Gastrocnemius medialis (tissue), 4 donors: Measurements from ENCODE around the gene ANKRD24. TPM values are rescaled to one million over a fixed set of nuclear protein-coding genes. Genes with fewer than 3 reads are reported as not detected.
"Not testable (repeated sequence)": the region's sequence is repeated elsewhere in the genome, so short reads cannot be mapped to it uniquely, and the experiment has no call there.

Experiments used
- ATAC-seq, 2 donors: fragments of 150-250 bp; one replicate each; pipeline ENCODE4 v1.9.1; 2016
- DNase-seq, 2 donors: peaks; one replicate each; pipeline ENCODE4 v3.0.0-alpha.2; 2019
- H3K27ac ChIP-seq, 4 donors: fragments of 200-600 bp; sonication (generic); 1 replicate in 1 of 4; 2 replicates in 3 of 4; pipeline ENCODE4 v1.5.1; 2016 to 2018; ENCODE audit warnings: mild to moderate bottlenecking in 2 of 4, moderate library complexity in 1 of 4
- H3K27me3 ChIP-seq, 3 donors: fragments of 200-600 bp; sonication (generic) in 2 of 3; 1 replicate in 1 of 3; 2 replicates in 2 of 3; pipeline versions ENCODE4 v1.5.1 to v1.6.0; 2016 to 2019; ENCODE audit warnings: mild to moderate bottlenecking in 1 of 3, moderate library complexity in 1 of 3
- H3K36me3 ChIP-seq, 2 donors: fragments of 200-600 bp; sonication (generic) in 1 of 2; one replicate each; pipeline ENCODE4 v1.5.1; 2017 to 2018
- H3K4me1 ChIP-seq, 2 donors: fragments of 200-600 bp; sonication (generic) in 1 of 2; one replicate each; pipeline ENCODE4 v1.5.1; 2016 to 2017; ENCODE audit warnings: mild to moderate bottlenecking in 2 of 2
- H3K4me3 ChIP-seq, 4 donors: fragments of 200-600 bp; sonication (generic) in 3 of 4; 1 replicate in 1 of 4; 2 replicates in 3 of 4; pipeline ENCODE4 v1.5.1; 2016 to 2019; ENCODE audit warnings: mild to moderate bottlenecking in 2 of 4
- H3K9me3 ChIP-seq, 3 donors: fragments of 200-600 bp; sonication (generic) in 2 of 3; 1 replicate in 1 of 3; 2 replicates in 2 of 3; pipeline ENCODE4 v1.5.1; 2016 to 2019
- POLR2A ChIP-seq, 2 donors: fragments of 450-650 bp; IDR thresholded peaks; one replicate each; pipeline ENCODE4 v1.6.1; 2017; ENCODE audit warnings: antibody characterized with exemption in 2 of 2, mild to moderate bottlenecking in 2 of 2, moderate library complexity in 2 of 2
- in situ Hi-C, 4 donors: fragments of 200-750 bp; cut with MboI; loops; one replicate each; pipeline versions ENCODE4 v1.15.0 to v1.8.0; 2017; ENCODE audit warnings: low sequenced_read_pairs in 4 of 4
- intact Hi-C: fragments of 100-400 bp; cut with DNase I; formaldehyde crosslinking; loops from one replicate; pipeline ENCODE4 v1.15.1; 2023; ENCODE audit warnings: low total_unique reads
- total RNA-seq, 4 donors: library from RNA; depleted of rRNA; stranded (reverse); fragments of >200 nt; gene quantifications; one replicate each; pipeline versions ENCODE4 v1.1.0 to v1.2.3, GENCODE V29; 2016
- TF ChIP-seq, protein P1 (sequence below), 5 experiments: fragments of 450-650 bp in 3 of 5; fragments of 200-600 bp in 2 of 5; sonication (generic) in 2 of 5; IDR thresholded peaks in 4 of 5; conservative IDR thresholded peaks in 1 of 5; 1 replicate in 4 of 5; 2 replicates in 1 of 5; pipeline ENCODE4 v1.5.1; 2016 to 2019; ENCODE audit warnings: antibody characterized with exemption in 5 of 5, mild to moderate bottlenecking in 3 of 5, moderate library complexity in 3 of 5

ANKRD24 gene
- total RNA-seq, 4 donors from 2014 or later, result 0.13 to 3.0 (median 0.45) TPM

DNA sequence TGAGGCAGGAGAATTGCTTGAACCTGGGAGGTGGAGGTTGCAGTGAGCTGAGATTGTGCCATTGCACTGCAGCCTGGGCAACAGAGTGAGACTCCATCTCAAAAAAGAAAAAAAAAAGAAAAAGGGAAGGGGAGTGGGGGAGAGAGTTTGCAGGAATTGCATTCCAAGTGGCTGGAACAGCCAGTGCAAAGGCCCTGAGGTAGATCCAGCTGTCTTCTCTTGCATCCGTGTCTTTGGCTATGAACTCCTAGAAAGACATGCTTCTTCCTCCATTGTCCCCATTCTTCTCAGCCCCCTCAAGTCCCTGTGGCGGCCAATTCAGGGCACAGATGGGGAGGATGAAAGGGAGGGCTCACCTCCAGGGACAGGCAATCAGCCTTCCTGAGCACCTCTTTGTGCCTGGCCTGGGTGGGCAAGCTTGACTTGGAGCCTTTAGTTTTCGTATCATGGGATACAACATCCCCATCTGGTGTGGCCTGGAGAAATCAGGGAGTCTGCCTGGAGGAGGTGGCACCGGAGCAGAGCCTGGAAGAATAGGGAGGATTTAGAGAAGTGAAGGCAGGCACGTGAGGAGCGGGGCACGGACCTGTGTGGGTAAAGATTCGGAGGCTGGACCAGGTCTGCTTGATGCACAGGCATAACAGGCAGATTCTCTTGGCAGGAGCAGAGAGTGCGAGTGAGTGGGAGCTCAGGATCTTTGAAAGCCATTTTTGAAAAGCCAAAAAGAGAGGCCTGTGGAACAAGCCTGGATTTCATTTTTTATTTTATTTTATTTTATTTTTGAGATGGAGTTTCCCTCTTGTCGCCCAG, 5.0 kb downstream of the ANKRD24 start:
- H3K9me3 ChIP-seq, result no peaks in the 10 kb centered on the region
- in situ Hi-C loops (no loop called here), intact Hi-C loops (no loop called here)
- H3K27ac ChIP-seq, result no peak overlapping the region
- ATAC-seq (no peak), DNase-seq (no peak)
- peaks cover 16 to 20% of the 10 kb centered on the region in 2 donors for H3K4me1 ChIP-seq
- H3K36me3 ChIP-seq, result no peaks in the 10 kb centered on the region
- no peaks in the 10 kb centered on the region for H3K27me3 ChIP-seq
- H3K4me3 ChIP-seq, result no peak overlapping the region
- TF ChIP-seq, protein P1, sequence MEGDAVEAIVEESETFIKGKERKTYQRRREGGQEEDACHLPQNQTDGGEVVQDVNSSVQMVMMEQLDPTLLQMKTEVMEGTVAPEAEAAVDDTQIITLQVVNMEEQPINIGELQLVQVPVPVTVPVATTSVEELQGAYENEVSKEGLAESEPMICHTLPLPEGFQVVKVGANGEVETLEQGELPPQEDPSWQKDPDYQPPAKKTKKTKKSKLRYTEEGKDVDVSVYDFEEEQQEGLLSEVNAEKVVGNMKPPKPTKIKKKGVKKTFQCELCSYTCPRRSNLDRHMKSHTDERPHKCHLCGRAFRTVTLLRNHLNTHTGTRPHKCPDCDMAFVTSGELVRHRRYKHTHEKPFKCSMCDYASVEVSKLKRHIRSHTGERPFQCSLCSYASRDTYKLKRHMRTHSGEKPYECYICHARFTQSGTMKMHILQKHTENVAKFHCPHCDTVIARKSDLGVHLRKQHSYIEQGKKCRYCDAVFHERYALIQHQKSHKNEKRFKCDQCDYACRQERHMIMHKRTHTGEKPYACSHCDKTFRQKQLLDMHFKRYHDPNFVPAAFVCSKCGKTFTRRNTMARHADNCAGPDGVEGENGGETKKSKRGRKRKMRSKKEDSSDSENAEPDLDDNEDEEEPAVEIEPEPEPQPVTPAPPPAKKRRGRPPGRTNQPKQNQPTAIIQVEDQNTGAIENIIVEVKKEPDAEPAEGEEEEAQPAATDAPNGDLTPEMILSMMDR (IDR thresholded peaks at IDR 0.05 in 4 of 5, conservative IDR thresholded peaks at IDR 0.05 in 1 of 5), result no peak
- TF ChIP-seq POLR2A (IDR thresholded peaks at IDR 0.05), result no peak

DNA sequence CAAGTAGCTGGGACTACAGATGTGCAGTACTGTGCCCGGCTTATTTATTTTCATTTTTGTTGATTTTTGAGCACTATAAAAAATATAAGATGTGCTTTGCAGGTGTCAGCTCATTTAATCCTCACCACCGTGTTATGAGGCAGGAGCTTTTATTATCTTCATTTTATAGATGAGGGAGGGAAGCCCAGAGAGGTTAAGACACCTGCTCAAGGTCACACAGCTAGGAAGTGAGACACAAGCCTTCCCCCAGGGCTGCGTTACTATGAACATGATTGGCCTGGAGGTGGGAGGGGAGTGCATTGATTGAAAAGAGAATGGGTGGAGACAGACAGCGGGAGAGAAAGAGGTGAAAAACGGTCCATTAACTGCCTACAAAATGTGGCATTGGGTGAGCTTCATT, 7.2 kb downstream of the ANKRD24 start:
- Histone ChIP-seq H3K9me3 (no peaks in the 10 kb centered on the region), H3K4me1 (peaks cover 0 to 3% of the 10 kb centered on the region in 2 donors), H3K27ac (no peak overlapping the region), H3K4me3 (no peak overlapping the region), H3K27me3 (peaks cover 0 to 8% (median 7%) of the 10 kb centered on the region in 3 donors), H3K36me3 (no peaks in the 10 kb centered on the region)
- no peak for ATAC-seq
- no peak for DNase-seq
- in situ Hi-C loops (no loop called here), intact Hi-C loops (no loop called here)
- TF ChIP-seq POLR2A (IDR thresholded peaks at IDR 0.05), result no peak
- TF ChIP-seq, protein P1 (IDR thresholded peaks at IDR 0.05 in 4 of 5, conservative IDR thresholded peaks at IDR 0.05 in 1 of 5), result no peak

DNA sequence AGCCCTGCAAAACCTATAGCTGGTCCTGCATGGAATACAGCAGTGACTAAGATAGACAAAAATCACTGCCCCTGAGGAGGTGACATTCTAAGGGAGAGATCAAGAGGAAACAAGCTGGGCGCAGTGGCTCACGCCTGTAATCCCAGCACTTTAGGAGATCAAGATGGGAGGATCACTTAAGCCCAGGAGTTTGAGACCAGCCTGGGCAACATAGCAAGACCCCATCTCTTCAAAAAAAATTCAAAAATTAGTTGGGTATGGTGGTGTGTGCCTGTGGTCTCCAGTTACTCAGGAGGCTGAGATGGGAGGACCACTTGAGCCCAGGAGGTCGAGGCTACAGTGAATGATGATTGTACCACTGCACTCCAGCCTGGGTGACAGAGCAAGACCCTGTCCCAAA, 10.0 kb downstream of the ANKRD24 start:
- H3K4me1 ChIP-seq, H3K4me3 ChIP-seq, in situ Hi-C loops, H3K27ac ChIP-seq, H3K36me3 ChIP-seq, ATAC-seq, DNase-seq, H3K9me3 ChIP-seq, intact Hi-C loops: not testable (repeated sequence)
- peaks cover 25 to 36% (median 33%) of the 10 kb centered on the region in 3 donors for H3K27me3 ChIP-seq

DNA sequence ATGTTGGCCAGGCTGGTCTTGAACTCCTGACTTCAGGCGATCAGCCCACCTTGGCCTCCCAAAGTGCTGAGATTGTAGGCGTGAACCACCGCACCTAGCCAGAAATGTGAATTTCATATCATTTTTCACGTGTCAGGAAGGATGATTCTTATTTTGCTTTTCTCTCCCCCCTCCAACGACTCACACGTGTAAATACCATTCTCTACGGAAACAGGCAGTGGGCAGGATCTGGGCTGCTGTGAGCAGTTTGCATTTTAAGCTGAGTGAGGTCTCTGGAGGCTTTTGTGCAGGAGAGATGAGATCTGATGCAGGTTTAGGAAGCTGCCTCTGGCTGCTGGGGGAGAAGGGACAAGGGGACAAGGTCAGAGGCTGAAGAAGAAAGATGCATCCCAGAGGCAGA, 11.9 kb downstream of the ANKRD24 start:
- in situ Hi-C loops, result no loop called here
- intact Hi-C loops, result no loop called here
- ATAC-seq (no peak), DNase-seq (no peak)
- Histone ChIP-seq H3K9me3 (no peaks in the 10 kb centered on the region), H3K4me3 (no peak overlapping the region), H3K27ac (no peak overlapping the region), H3K4me1 (no peaks in the 10 kb centered on the region), H3K36me3 (no peaks in the 10 kb centered on the region), H3K27me3 (peaks cover 42 to 51% (median 51%) of the 10 kb centered on the region in 3 donors)
- TF ChIP-seq POLR2A (IDR thresholded peaks at IDR 0.05), result no peak
- TF ChIP-seq, protein P1 (IDR thresholded peaks at IDR 0.05 in 4 of 5, conservative IDR thresholded peaks at IDR 0.05 in 1 of 5), result no peak

DNA sequence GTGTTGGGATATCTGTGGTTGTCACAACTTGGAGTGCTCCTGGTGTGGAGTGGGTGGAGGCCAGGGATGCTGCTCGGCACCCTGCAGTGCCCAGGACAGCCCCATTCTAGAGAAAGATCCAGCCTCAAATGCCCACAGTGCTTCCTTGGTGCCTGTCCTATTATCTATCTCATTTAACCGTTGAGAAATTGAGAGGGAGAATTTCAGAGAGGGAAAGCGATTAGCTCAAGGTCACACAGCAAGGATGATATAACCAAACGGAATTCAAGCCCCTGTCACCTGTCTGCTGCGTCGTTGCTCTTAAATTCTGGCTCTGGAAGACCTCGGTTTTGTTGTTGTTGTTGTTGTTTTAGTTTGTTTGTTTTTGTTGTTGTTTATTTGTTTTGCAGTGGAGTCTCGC, 13.5 kb downstream of the ANKRD24 start:
- no peaks in the 10 kb centered on the region for H3K36me3 ChIP-seq
- no peaks in the 10 kb centered on the region for H3K4me1 ChIP-seq
- in situ Hi-C loops (no loop called here), intact Hi-C loops (no loop called here)
- ATAC-seq (no peak), DNase-seq (no peak)
- TF ChIP-seq, protein P1 (IDR thresholded peaks at IDR 0.05 in 4 of 5, conservative IDR thresholded peaks at IDR 0.05 in 1 of 5), result no peak
- TF ChIP-seq POLR2A (IDR thresholded peaks at IDR 0.05), result no peak
- H3K27ac ChIP-seq, result no peak overlapping the region
- H3K4me3 ChIP-seq, result no peak overlapping the region
- H3K27me3 ChIP-seq, result peaks cover 54 to 59% (median 57%) of the 10 kb centered on the region in 3 donors
- no peaks in the 10 kb centered on the region for H3K9me3 ChIP-seq
